ENCODE data around the gene NHSL1. TPM values are rescaled to one million over a fixed set of nuclear protein-coding genes. Genes with fewer than 3 reads are reported as not detected.

The NHSL1 gene
- polyA plus RNA-seq, 3 donors: 0.06 to 2.8 (median 0.51) TPM

GRCh38 chr6:138429761-138430160 is 69.5 kb downstream of the NHSL1 start:
- intact Hi-C loops (cut with micrococcal nuclease): loop anchor here (5.0 to 10.0 kb wide), 2 partner anchors 88 to 335 kb away; no protein-coding TSS in a partner anchor
- no peaks in the 10 kb centered on the region for H3K9me3 ChIP-seq (replicated peaks in 1 of 2; ENCODE audit: control insufficient read depth in 1 of 2, insufficient read depth in 1 of 2, low read length in 2 of 2)
- H3K4me1 ChIP-seq (ENCODE audit: control insufficient read depth in 1 of 2, insufficient read depth in 2 of 2, low read length in 2 of 2): peaks cover 36 to 37% of the 10 kb centered on the region in 2 donors
- H2AFZ ChIP-seq (ENCODE audit: insufficient read depth, low read depth, low read length, poor library complexity, severe bottlenecking): no peak overlapping the region
- no peak overlapping the region for H3K27ac ChIP-seq (ENCODE audit: low read depth in 1 of 2, low read length in 2 of 2)
- DNase-seq: no peak
- Mint-ChIP-seq H3K4me3 (no peak overlapping the region), H3K27ac (peak overlapping the region in 1 of 7 donors; percentile 25), H3K4me1 (peaks cover 44% of the 10 kb centered on the region), H3K27me3 (ENCODE audit: low read depth in 3 of 3) (peaks cover 1 to 3% (median 1%) of the 10 kb centered on the region in 3 donors), H3K36me3 (peaks cover 8 to 10% of the 10 kb centered on the region in 2 donors), H3K9me3 (no peaks in the 10 kb centered on the region)
- H3K27me3 ChIP-seq (ENCODE audit: control insufficient read depth in 2 of 2, insufficient read depth in 2 of 2, low read length in 2 of 2): no peaks in the 10 kb centered on the region
- WGBS (ENCODE audit: insufficient coverage): 88% methylated on average over 7 of the region's 12 CpGs
- TF ChIP-seq CTCF (IDR thresholded peaks at IDR 0.05): no peak
- H3K36me3 ChIP-seq (replicated peaks in 1 of 2; ENCODE audit: control insufficient read depth in 1 of 2, insufficient read depth in 2 of 2, low read length in 2 of 2): no peaks in the 10 kb centered on the region
- no peak overlapping the region for H3K9ac ChIP-seq (ENCODE audit: insufficient read depth, low read length, poor library complexity, severe bottlenecking)
- H3K4me3 ChIP-seq (replicated peaks in 1 of 3; ENCODE audit: low read depth in 2 of 3, low read length in 3 of 3): no peak overlapping the region
- no peak overlapping the region for H3K4me2 ChIP-seq (replicated peaks; ENCODE audit: extremely low read depth, low read length, poor library complexity, severe bottlenecking)
- no peaks in the 10 kb centered on the region for H3K79me2 ChIP-seq (ENCODE audit: insufficient read depth, low read length)
- no peaks in the 10 kb centered on the region for H4K20me1 ChIP-seq (ENCODE audit: insufficient read depth, low read length)

- H3K4me1 Mint-ChIP-seq: peaks cover 39% of the 10 kb centered on the region
- intact Hi-C loops (cut with micrococcal nuclease): loop anchor here in 1 of 2 donors (5.0 to 10.0 kb wide), 2 partner anchors 88 to 336 kb away; no protein-coding TSS in a partner anchor
- Histone ChIP-seq H3K36me3 (replicated peaks in 1 of 2; ENCODE audit: control insufficient read depth in 1 of 2, insufficient read depth in 2 of 2, low read length in 2 of 2) (no peaks in the 10 kb centered on the region), H4K20me1 (ENCODE audit: insufficient read depth, low read length) (no peaks in the 10 kb centered on the region), H2AFZ (ENCODE audit: insufficient read depth, low read depth, low read length, poor library complexity, severe bottlenecking) (no peak overlapping the region), H3K79me2 (ENCODE audit: insufficient read depth, low read length) (no peaks in the 10 kb centered on the region), H3K4me2 (replicated peaks; ENCODE audit: extremely low read depth, low read length, poor library complexity, severe bottlenecking) (no peak overlapping the region), H3K4me3 (replicated peaks in 1 of 3; ENCODE audit: low read depth in 2 of 3, low read length in 3 of 3) (no peak overlapping the region), H3K27me3 (ENCODE audit: control insufficient read depth in 2 of 2, insufficient read depth in 2 of 2, low read length in 2 of 2) (no peaks in the 10 kb centered on the region), H3K9ac (ENCODE audit: insufficient read depth, low read length, poor library complexity, severe bottlenecking) (no peak overlapping the region), H3K4me1 (ENCODE audit: control insufficient read depth in 1 of 2, insufficient read depth in 2 of 2, low read length in 2 of 2) (peaks cover 30 to 31% of the 10 kb centered on the region in 2 donors), H3K9me3 (replicated peaks in 1 of 2; ENCODE audit: control insufficient read depth in 1 of 2, insufficient read depth in 1 of 2, low read length in 2 of 2) (no peaks in the 10 kb centered on the region), H3K27ac (ENCODE audit: low read depth in 1 of 2, low read length in 2 of 2) (no peak overlapping the region)
- TF ChIP-seq CTCF (IDR thresholded peaks at IDR 0.05): peak; percentile 68
- H3K27me3 Mint-ChIP-seq (ENCODE audit: low read depth in 3 of 3): peaks cover 1 to 3% (median 1%) of the 10 kb centered on the region in 3 donors
- H3K27ac Mint-ChIP-seq: no peak overlapping the region
- no peaks in the 10 kb centered on the region for H3K9me3 Mint-ChIP-seq
- H3K36me3 Mint-ChIP-seq: peaks cover 8 to 17% of the 10 kb centered on the region in 2 donors
- WGBS (ENCODE audit: insufficient coverage): 100% methylated on average over 1 of the region's 8 CpGs
- DNase-seq: peak in 2 of 3 donors; percentile 41 to 54
- no peak overlapping the region for H3K4me3 Mint-ChIP-seq
These were observed 70.2 kb downstream of the NHSL1 start for GRCh38 chr6:138428944-138429598.
